Measurements from ENCODE around the gene OTOP2. TPM values are rescaled to one million over a fixed set of nuclear protein-coding genes. Genes with fewer than 3 reads are reported as not detected.

Gene OTOP2
- polyA plus RNA-seq, 1 experiment, result not detected

GRCh38 chr17:74947041-74947754 lies 23.1 kb downstream of the OTOP2 start:
- no peak overlapping the region for H3K4me3 ChIP-seq (ENCODE audit: low read depth, low read length)
- H3K9me3 ChIP-seq (ENCODE audit: control insufficient read depth, insufficient read depth, low read length), result no peaks in the 10 kb centered on the region; the same call in 1 of the 2 replicates
- H3K27me3 ChIP-seq (ENCODE audit: control insufficient read depth, insufficient read depth, low read length), result peaks cover 45% of the 10 kb centered on the region
- POLR2A ChIA-PET, result no interaction called here
- H3K27ac ChIP-seq (ENCODE audit: low read depth, low read length), result no peak overlapping the region
- CTCF ChIA-PET, result interaction anchor here (1.4 to 4.7 kb wide), 2 partner anchors 12 to 14 kb away, joined by 4 to 21 read pairs; no protein-coding TSS in a partner anchor
- TF ChIP-seq, protein P1, sequence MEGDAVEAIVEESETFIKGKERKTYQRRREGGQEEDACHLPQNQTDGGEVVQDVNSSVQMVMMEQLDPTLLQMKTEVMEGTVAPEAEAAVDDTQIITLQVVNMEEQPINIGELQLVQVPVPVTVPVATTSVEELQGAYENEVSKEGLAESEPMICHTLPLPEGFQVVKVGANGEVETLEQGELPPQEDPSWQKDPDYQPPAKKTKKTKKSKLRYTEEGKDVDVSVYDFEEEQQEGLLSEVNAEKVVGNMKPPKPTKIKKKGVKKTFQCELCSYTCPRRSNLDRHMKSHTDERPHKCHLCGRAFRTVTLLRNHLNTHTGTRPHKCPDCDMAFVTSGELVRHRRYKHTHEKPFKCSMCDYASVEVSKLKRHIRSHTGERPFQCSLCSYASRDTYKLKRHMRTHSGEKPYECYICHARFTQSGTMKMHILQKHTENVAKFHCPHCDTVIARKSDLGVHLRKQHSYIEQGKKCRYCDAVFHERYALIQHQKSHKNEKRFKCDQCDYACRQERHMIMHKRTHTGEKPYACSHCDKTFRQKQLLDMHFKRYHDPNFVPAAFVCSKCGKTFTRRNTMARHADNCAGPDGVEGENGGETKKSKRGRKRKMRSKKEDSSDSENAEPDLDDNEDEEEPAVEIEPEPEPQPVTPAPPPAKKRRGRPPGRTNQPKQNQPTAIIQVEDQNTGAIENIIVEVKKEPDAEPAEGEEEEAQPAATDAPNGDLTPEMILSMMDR (IDR thresholded peaks at IDR 0.05; ENCODE audit: low read depth, low read length), result no peak
- DNase-seq (ENCODE audit: low read depth, low spot score), result no peak

- Histone ChIP-seq H3K9me3 (ENCODE audit: control insufficient read depth, insufficient read depth, low read length) (no peaks in the 10 kb centered on the region; the same call in 1 of the 2 replicates), H3K27ac (ENCODE audit: low read depth, low read length) (no peak overlapping the region), H3K4me3 (ENCODE audit: low read depth, low read length) (no peak overlapping the region), H3K27me3 (ENCODE audit: control insufficient read depth, insufficient read depth, low read length) (peaks cover 39% of the 10 kb centered on the region)
- TF ChIP-seq, protein P1 (IDR thresholded peaks at IDR 0.05; ENCODE audit: low read depth, low read length), result no peak
- no peak for DNase-seq (ENCODE audit: low read depth, low spot score)
- ChIA-PET POLR2A (no interaction called here), CTCF (interaction anchor here (0.6 to 4.7 kb wide), 4 partner anchors 8 to 395 kb away, joined by 3 to 21 read pairs (median 6); no protein-coding TSS in a partner anchor)
Observed at GRCh38 chr17:74949455-74950115, 25.5 kb downstream of the OTOP2 start.

DNA sequence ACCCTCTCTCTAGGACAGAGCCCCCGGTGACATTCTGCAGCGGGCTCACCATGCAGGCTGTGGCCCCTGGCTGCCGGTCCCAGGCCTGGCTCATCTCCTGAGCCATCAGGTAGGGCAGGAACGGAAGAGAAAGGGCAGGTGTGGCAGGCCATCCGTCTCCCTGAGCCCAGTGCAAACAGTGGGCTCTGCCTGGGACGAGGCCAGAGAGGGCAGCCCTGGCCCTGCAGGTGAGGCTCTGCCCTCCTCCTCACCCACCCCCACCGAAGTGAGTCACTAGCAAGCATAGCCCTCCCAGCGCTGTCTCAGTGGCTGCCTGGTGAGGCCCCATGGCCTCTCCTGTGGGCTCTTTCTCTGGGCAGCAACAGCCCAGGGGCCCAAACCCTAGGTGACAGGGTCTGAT lies 26.1 kb downstream of the OTOP2 start:
- TF ChIP-seq, protein P1 (IDR thresholded peaks at IDR 0.05; ENCODE audit: low read depth, low read length), result no peak
- Histone ChIP-seq H3K27ac (ENCODE audit: low read depth, low read length) (no peak overlapping the region), H3K9me3 (ENCODE audit: control insufficient read depth, insufficient read depth, low read length) (no peaks in the 10 kb centered on the region; the same call in 1 of the 2 replicates), H3K4me3 (ENCODE audit: low read depth, low read length) (no peak overlapping the region), H3K27me3 (ENCODE audit: control insufficient read depth, insufficient read depth, low read length) (peaks cover 37% of the 10 kb centered on the region)
- ChIA-PET POLR2A (no interaction called here), CTCF (interaction anchor here (1.0 to 4.7 kb wide), 2 partner anchors 8 to 11 kb away, joined by 3 to 21 read pairs; no protein-coding TSS in a partner anchor)
- DNase-seq (ENCODE audit: low read depth, low spot score), result no peak

- no peaks in the 10 kb centered on the region; the same call in 1 of the 2 replicates for H3K9me3 ChIP-seq (ENCODE audit: control insufficient read depth, insufficient read depth, low read length)
- ChIA-PET POLR2A (no interaction called here), CTCF (interaction anchor here (1.0 to 4.7 kb wide), 2 partner anchors 10 to 27 kb away, joined by 3 to 21 read pairs; partner anchors contain the start of gene OTOP2)
- H3K27me3 ChIP-seq (ENCODE audit: control insufficient read depth, insufficient read depth, low read length), result peaks cover 35% of the 10 kb centered on the region
- DNase-seq (ENCODE audit: low read depth, low spot score), result no peak
- H3K27ac ChIP-seq (ENCODE audit: low read depth, low read length), result no peak overlapping the region
- H3K4me3 ChIP-seq (ENCODE audit: low read depth, low read length), result no peak overlapping the region
- TF ChIP-seq, protein P1 (IDR thresholded peaks at IDR 0.05; ENCODE audit: low read depth, low read length), result no peak
Observed at GRCh38 chr17:74951065-74951464, 27.0 kb downstream of the OTOP2 start.
